Endothelial cell of umbilical vein (primary cell): ENCODE data around the gene FIGLA. TPM values are rescaled to one million over a fixed set of nuclear protein-coding genes. Genes with fewer than 3 reads are reported as not detected.

ENCODE experiments used
- BruUV-seq: library from RNA; stranded (reverse); fragments of 400-500 nt; replicated peaks from 2 replicates; lab custom pipeline; 2021; lab: Mats Ljungman, UMichigan
- CTCF ChIA-PET: fragments of 300-600, 350-600 bp; sonication (Branson Sonifier 250); formaldehyde crosslinking; loops from one replicate; lab custom pipeline; 2021; ENCODE audit warnings: antibody characterized with exemption, inconsistent platforms; lab: Charles Lee
- POLR2A ChIA-PET: fragments of 300-600, 350-600 bp; sonication (Branson Sonifier 250); formaldehyde crosslinking; loops from one replicate; lab custom pipeline; 2021; ENCODE audit warnings: antibody characterized with exemption, inconsistent platforms; lab: Charles Lee
- DNase-seq: peaks from one replicate; pipeline ENCODE4 v3.0.0-alpha.2; 2011; ENCODE audit warnings: low read depth, low spot score
- FAIRE-seq: peaks from 2 replicates; lab custom pipeline; 2011; peaks lifted over from hg19 to GRCh38; lab: Jason Lieb, UNC
- H2AFZ ChIP-seq: 2 replicates; pipeline ENCODE4 v1.6.0; 2012; ENCODE audit warnings: low read depth, low read length, control low read depth, inconsistent platforms
- H3K27ac ChIP-seq: 2 replicates; pipeline ENCODE4 v1.5.1; 2011; ENCODE audit warnings: low read depth, mild to moderate bottlenecking, control low read depth, low read length, moderate library complexity; ENCODE audit not compliant: insufficient read depth
- H3K27me3 ChIP-seq, 2 experiments: 2 replicates each; pipeline versions ENCODE4 v1.6.0 to v1.6.1; 2011; ENCODE audit warnings: low read length in 2 of 2, mixed read lengths in 1 of 2; ENCODE audit not compliant: control insufficient read depth in 2 of 2, insufficient read depth in 2 of 2
- H3K36me3 ChIP-seq, 2 experiments: 2 replicates in 1 of 2; 3 replicates in 1 of 2; pipeline ENCODE4 v1.5.1; 2011; ENCODE audit warnings: low read length in 2 of 2, mild to moderate bottlenecking in 1 of 2, moderate library complexity in 1 of 2; ENCODE audit not compliant: control insufficient read depth in 2 of 2, insufficient read depth in 2 of 2; ENCODE audit errors: extremely low read depth in 1 of 2
- H3K4me1 ChIP-seq: 3 replicates; pipeline ENCODE4 v1.5.1; 2011; ENCODE audit warnings: mild to moderate bottlenecking, low read length; ENCODE audit not compliant: control insufficient read depth, insufficient read depth; ENCODE audit errors: extremely low read depth
- H3K4me2 ChIP-seq: 2 replicates; pipeline ENCODE4 v1.6.1; 2011; ENCODE audit warnings: low read length, control low read depth, mixed read lengths; ENCODE audit not compliant: insufficient read depth
- H3K4me3 ChIP-seq, 3 experiments: fragments of 200-600 bp in 1 of 3; sonication (generic), shearing (Covaris generic) in 1 of 3; replicated peaks in 1 of 3; 2 replicates each; pipeline ENCODE4 v1.5.1; 2011 to 2016; ENCODE audit warnings: control low read depth in 3 of 3, low read length in 3 of 3, mild to moderate bottlenecking in 2 of 3, inconsistent platforms in 1 of 3, low read depth in 1 of 3, moderate library complexity in 1 of 3; ENCODE audit not compliant: insufficient read depth in 1 of 3
- H3K79me2 ChIP-seq: 2 replicates; pipeline ENCODE4 v1.6.0; 2012; ENCODE audit warnings: low read length, inconsistent platforms; ENCODE audit not compliant: control insufficient read depth, insufficient read depth
- H3K9ac ChIP-seq: replicated peaks from 2 replicates; pipeline ENCODE3; 2011; ENCODE audit warnings: low read length, control low read depth; ENCODE audit not compliant: insufficient read depth; ENCODE audit errors: extremely low read depth
- H3K9me1 ChIP-seq: replicated peaks from 3 replicates; pipeline ENCODE4 v1.6.0; 2011; ENCODE audit warnings: mild to moderate bottlenecking, low read length; ENCODE audit not compliant: control insufficient read depth, insufficient read depth; ENCODE audit errors: extremely low read depth
- H3K9me3 ChIP-seq: replicated peaks from 2 replicates; pipeline ENCODE4 v1.5.1; 2012; ENCODE audit warnings: low read length, inconsistent platforms; ENCODE audit not compliant: control insufficient read depth, insufficient read depth
- H4K20me1 ChIP-seq: replicated peaks from 2 replicates; pipeline ENCODE3; 2011; ENCODE audit warnings: mild to moderate bottlenecking, low read length; ENCODE audit not compliant: control insufficient read depth, insufficient read depth; ENCODE audit errors: extremely low read depth
- CTCF ChIP-seq, 2 donors: IDR thresholded peaks; 1 replicate in 1 of 2; 2 replicates in 1 of 2; pipeline ENCODE4 v1.5.1; 2011; ENCODE audit warnings: low read length in 2 of 2, mild to moderate bottlenecking in 2 of 2, moderate library complexity in 2 of 2, control low read depth in 1 of 2, inconsistent platforms in 1 of 2, low read depth in 1 of 2; ENCODE audit not compliant: insufficient read depth in 1 of 2; ENCODE audit errors: extremely low read depth in 1 of 2
- EZH2 ChIP-seq: IDR thresholded peaks from 2 replicates; pipeline ENCODE4 v1.6.1; 2012; ENCODE audit warnings: borderline replicate concordance, low read depth, mild to moderate bottlenecking, moderate library complexity, low read length, inconsistent platforms; ENCODE audit not compliant: severe bottlenecking
- FOS ChIP-seq: IDR thresholded peaks from 2 replicates; pipeline ENCODE4 v1.6.1; 2011; ENCODE audit warnings: mild to moderate bottlenecking, low read length, moderate library complexity, borderline replicate concordance; ENCODE audit not compliant: insufficient read depth
- GATA2 ChIP-seq: IDR thresholded peaks from 2 replicates; pipeline ENCODE4 v1.7.0; 2011; ENCODE audit warnings: low read depth, mild to moderate bottlenecking, moderate library complexity, mixed read lengths, low read length; ENCODE audit not compliant: insufficient read length, insufficient read depth
- JUN ChIP-seq: IDR thresholded peaks from 2 replicates; pipeline ENCODE4 v1.6.1; 2011; ENCODE audit warnings: borderline replicate concordance, low read depth; ENCODE audit not compliant: insufficient read length, insufficient read depth
- MAX ChIP-seq: IDR thresholded peaks from 2 replicates; pipeline ENCODE4 v1.6.1; 2011; ENCODE audit not compliant: insufficient read depth, insufficient read length
- MYC ChIP-seq: IDR thresholded peaks from one replicate; pipeline ENCODE4 v1.6.1; 2011; ENCODE audit warnings: mild to moderate bottlenecking, low read depth, low read length
- POLR2A ChIP-seq: IDR thresholded peaks from 2 replicates; pipeline ENCODE4 v1.6.1; 2012; ENCODE audit warnings: low read depth, mild to moderate bottlenecking, control low read depth, low read length
- POLR2AphosphoS5 ChIP-seq: IDR thresholded peaks from 2 replicates; pipeline ENCODE4 v1.6.1; 2012; ENCODE audit warnings: low read depth, mild to moderate bottlenecking, control low read depth, low read length, moderate library complexity; ENCODE audit not compliant: insufficient read depth
- dilution Hi-C: fragments of 300-500 bp; cut with MboI; formaldehyde crosslinking; loops from one replicate; pipeline ENCODE4 v1.15.0; 2019; ENCODE audit warnings: low sequenced_read_pairs; ENCODE audit not compliant: extremely low pct_ligation_motif_present
- intact Hi-C: fragments of 100-400 bp; cut with micrococcal nuclease; formaldehyde crosslinking; loops from one replicate; pipeline ENCODE4 v1.10.0; 2022
- polyA plus RNA-seq, 4 experiments: library from polyadenylated mRNA; depleted of rRNA in 3 of 4; stranded (reverse) in 3 of 4; unstranded in 1 of 4; fragments of >200 nt; gene quantifications; 2 replicates each; pipeline versions ENCODE4 v1.2.1 to v1.2.3, GENCODE V29; 2011 to 2012; ENCODE audit warnings: missing spikeins in 1 of 4
- total RNA-seq: library from RNA; stranded (reverse); gene quantifications from 2 replicates; pipeline ENCODE4 v1.2.3, GENCODE V29; 2021

Gene FIGLA
- total and polyA plus RNA-seq, 2 donors (not counting 3 experiments of a cell fraction or from before 2014, with no cell fraction given): not detected

DNA sequence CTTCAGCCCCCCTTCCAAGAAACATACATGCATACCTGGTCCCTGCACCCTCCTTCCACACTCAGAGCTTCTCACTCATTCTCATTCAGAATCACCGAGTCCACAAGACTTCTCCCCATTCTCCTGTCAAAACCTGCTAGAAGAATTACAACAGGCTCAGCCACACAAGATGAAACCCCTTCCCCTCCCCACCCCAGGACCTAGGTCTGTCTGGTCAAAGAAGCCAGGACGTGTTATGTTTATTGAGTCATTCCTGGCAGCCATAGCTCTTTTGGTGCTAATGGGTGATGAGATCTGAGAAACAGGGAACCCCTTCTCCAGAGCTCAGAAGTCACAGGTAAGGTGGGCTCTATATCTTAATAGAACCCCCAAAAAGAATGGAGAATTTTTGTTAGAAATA is 21.0 kb downstream of the FIGLA start:
- Histone ChIP-seq H3K9me1 (no peaks in the 10 kb centered on the region), H3K4me2 (no peak overlapping the region), H3K79me2 (no peaks in the 10 kb centered on the region), H3K9me3 (no peaks in the 10 kb centered on the region), H4K20me1 (no peaks in the 10 kb centered on the region), H3K27ac (no peak overlapping the region), H3K9ac (no peak overlapping the region), H3K4me1 (peaks cover 3% of the 10 kb centered on the region), H3K4me3 (no peak overlapping the region), H3K36me3 (no peaks in the 10 kb centered on the region), H2AFZ (no peak overlapping the region), H3K27me3 (peaks cover 59 to 62% of the 10 kb centered on the region in 2 experiments)
- dilution Hi-C loops (no loop called here), intact Hi-C loops (no loop called here)
- CTCF ChIA-PET: interaction anchor here (1.1 to 1.5 kb wide), 2 partner anchors 12 to 20 kb away, joined by 4 to 6 read pairs; no protein-coding TSS in a partner anchor
- POLR2A ChIA-PET: no interaction called here
- DNase-seq (no peak), FAIRE-seq (no peak)
- BruUV-seq: no TSS peak
- no peak for TF ChIP-seq GATA2
- no peak for TF ChIP-seq MAX
- no peak for TF ChIP-seq POLR2A
- TF ChIP-seq FOS: no peak
- TF ChIP-seq EZH2: no peak
- TF ChIP-seq MYC: no peak
- no peak for TF ChIP-seq JUN
- TF ChIP-seq POLR2AphosphoS5: no peak
- no peak for TF ChIP-seq CTCF (IDR thresholded peaks at IDR 0.05; ENCODE audit: extremely low read depth in 1 of 2, insufficient read depth in 1 of 2, low read depth in 1 of 2, low read length in 2 of 2)
